Neural progenitor cell (in vitro differentiated cells): ENCODE data around the gene SLC16A12. TPM values are rescaled to one million over a fixed set of nuclear protein-coding genes. Genes with fewer than 3 reads are reported as not detected.

Experiments
- DNase-seq: peaks from one replicate; pipeline ENCODE4 v3.0.0-alpha.2; 2016; ENCODE audit warnings: low spot score
- H2AFZ ChIP-seq: fragments of 200-600 bp; sonication (generic); replicated peaks from 2 replicates; pipeline ENCODE4 v1.6.1; 2016; ENCODE audit warnings: antibody characterized with exemption
- H3F3A ChIP-seq: fragments of 200-600 bp; sonication (generic); 2 replicates; pipeline ENCODE4 v1.6.1; 2016; ENCODE audit warnings: antibody characterized with exemption, low read depth
- H3K27ac ChIP-seq: fragments of 200-600 bp; sonication (generic); 2 replicates; pipeline ENCODE4 v1.5.1; 2016; ENCODE audit warnings: mild to moderate bottlenecking
- H3K27me3 ChIP-seq: fragments of 200-600 bp; sonication (generic); 2 replicates; pipeline ENCODE4 v1.6.1; 2016; ENCODE audit warnings: mild to moderate bottlenecking, moderate library complexity
- H3K36me3 ChIP-seq: fragments of 200-600 bp; sonication (generic); 2 replicates; pipeline ENCODE4 v1.5.1; 2016
- H3K4me1 ChIP-seq: fragments of 200-600 bp; sonication (generic); 2 replicates; pipeline ENCODE4 v1.6.1; 2016; ENCODE audit warnings: mixed run types
- H3K4me2 ChIP-seq: fragments of 200-600 bp; sonication (generic); 2 replicates; pipeline ENCODE4 v1.6.1; 2016
- H3K4me3 ChIP-seq: fragments of 200-600 bp; sonication (generic); 2 replicates; pipeline ENCODE4 v1.5.1; 2016
- H3K79me2 ChIP-seq: fragments of 200-600 bp; sonication (generic); 2 replicates; pipeline ENCODE4 v1.6.1; 2016; ENCODE audit warnings: low read depth
- H3K9ac ChIP-seq: fragments of 200-600 bp; sonication (generic); 2 replicates; pipeline ENCODE4 v1.6.1; 2016
- H3K9me3 ChIP-seq: fragments of 200-600 bp; sonication (generic); 2 replicates; pipeline ENCODE4 v1.5.1; 2016; ENCODE audit warnings: low read depth
- H4K20me1 ChIP-seq: fragments of 200-600 bp; sonication (generic); 2 replicates; pipeline ENCODE4 v1.6.1; 2016; ENCODE audit warnings: low read depth
- H3K27ac Mint-ChIP-seq: 3 replicates; pipeline ENCODE4 v1.8.0; 2021; ENCODE audit warnings: mixed read lengths
- H3K27me3 Mint-ChIP-seq: 2 replicates; pipeline ENCODE4 v1.8.0; 2022; ENCODE audit warnings: low read depth, mild to moderate bottlenecking, inconsistent platforms, moderate library complexity, mixed read lengths; ENCODE audit not compliant: insufficient read depth
- H3K36me3 Mint-ChIP-seq: 3 replicates; pipeline ENCODE4 v1.8.0; 2021; ENCODE audit warnings: mixed read lengths
- H3K4me1 Mint-ChIP-seq: 3 replicates; pipeline ENCODE4 v1.8.0; 2021; ENCODE audit warnings: mixed read lengths
- H3K4me3 Mint-ChIP-seq: 3 replicates; pipeline ENCODE4 v1.8.0; 2021; ENCODE audit warnings: mild to moderate bottlenecking, moderate library complexity, mixed read lengths
- H3K9me3 Mint-ChIP-seq: 3 replicates; pipeline ENCODE4 v1.8.0; 2020; ENCODE audit warnings: mixed read lengths
- EZH2 ChIP-seq: fragments of 200-600 bp; sonication (generic); IDR thresholded peaks from 2 replicates; pipeline ENCODE4 v1.6.1; 2017; ENCODE audit warnings: antibody characterized with exemption, mild to moderate bottlenecking, moderate library complexity
- EZH2phosphoT487 ChIP-seq: fragments of 200-600 bp; sonication (generic); IDR thresholded peaks from 2 replicates; pipeline ENCODE4 v1.6.1; 2017; ENCODE audit warnings: antibody characterized with exemption
- total RNA-seq: library from RNA; depleted of rRNA; stranded (reverse); fragments of >200 nt; gene quantifications from 2 replicates; pipeline ENCODE4 v1.2.3, GENCODE V29; 2015; ENCODE audit warnings: low replicate concordance
- TF ChIP-seq, protein P1 (sequence below): fragments of 200-600 bp; sonication (generic); IDR thresholded peaks from 2 replicates; pipeline ENCODE4 v1.5.1; 2017; ENCODE audit warnings: antibody characterized with exemption, mild to moderate bottlenecking

SLC16A12 gene
- total RNA-seq, 1 donor from 2014 or later, result not detected

DNA sequence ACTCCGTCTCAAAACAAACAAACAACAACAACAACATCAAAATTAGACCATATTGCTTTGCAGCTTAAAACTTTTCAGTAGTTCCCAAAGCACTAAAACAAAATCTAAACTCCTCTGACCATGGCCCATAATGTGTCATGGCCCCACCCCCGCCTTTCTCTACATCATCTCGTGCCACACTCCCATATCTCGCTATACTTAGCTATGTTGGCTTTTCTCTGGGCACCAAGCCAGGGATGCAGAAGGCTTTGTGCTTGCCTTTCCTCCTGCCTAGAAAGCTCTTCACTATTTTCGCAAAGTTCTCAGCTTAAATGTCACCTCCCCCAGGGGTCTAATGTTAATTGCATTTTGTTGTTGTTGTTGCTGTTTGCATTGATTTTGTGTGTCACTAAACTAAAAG is 15.1 kb upstream of the SLC16A12 start:
- no peak overlapping the region for H2AFZ ChIP-seq
- no peak overlapping the region for H3K4me3 Mint-ChIP-seq
- TF ChIP-seq, protein P1, sequence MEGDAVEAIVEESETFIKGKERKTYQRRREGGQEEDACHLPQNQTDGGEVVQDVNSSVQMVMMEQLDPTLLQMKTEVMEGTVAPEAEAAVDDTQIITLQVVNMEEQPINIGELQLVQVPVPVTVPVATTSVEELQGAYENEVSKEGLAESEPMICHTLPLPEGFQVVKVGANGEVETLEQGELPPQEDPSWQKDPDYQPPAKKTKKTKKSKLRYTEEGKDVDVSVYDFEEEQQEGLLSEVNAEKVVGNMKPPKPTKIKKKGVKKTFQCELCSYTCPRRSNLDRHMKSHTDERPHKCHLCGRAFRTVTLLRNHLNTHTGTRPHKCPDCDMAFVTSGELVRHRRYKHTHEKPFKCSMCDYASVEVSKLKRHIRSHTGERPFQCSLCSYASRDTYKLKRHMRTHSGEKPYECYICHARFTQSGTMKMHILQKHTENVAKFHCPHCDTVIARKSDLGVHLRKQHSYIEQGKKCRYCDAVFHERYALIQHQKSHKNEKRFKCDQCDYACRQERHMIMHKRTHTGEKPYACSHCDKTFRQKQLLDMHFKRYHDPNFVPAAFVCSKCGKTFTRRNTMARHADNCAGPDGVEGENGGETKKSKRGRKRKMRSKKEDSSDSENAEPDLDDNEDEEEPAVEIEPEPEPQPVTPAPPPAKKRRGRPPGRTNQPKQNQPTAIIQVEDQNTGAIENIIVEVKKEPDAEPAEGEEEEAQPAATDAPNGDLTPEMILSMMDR, result no peak
- TF ChIP-seq EZH2 (no peak), EZH2phosphoT487 (no peak)
- H3K9ac ChIP-seq, result no peak overlapping the region
- H3K27me3 ChIP-seq, result no peaks in the 10 kb centered on the region
- H3K4me3 ChIP-seq, result no peak overlapping the region
- H4K20me1 ChIP-seq, result no peaks in the 10 kb centered on the region
- no peaks in the 10 kb centered on the region for H3K4me1 ChIP-seq
- no peak overlapping the region for H3K27ac ChIP-seq
- H3K36me3 ChIP-seq, result no peaks in the 10 kb centered on the region
- H3K27me3 Mint-ChIP-seq, result peaks cover 4% of the 10 kb centered on the region
- no peak overlapping the region for H3K4me2 ChIP-seq
- no peak overlapping the region for H3K27ac Mint-ChIP-seq
- H3K36me3 Mint-ChIP-seq, result no peaks in the 10 kb centered on the region
- no peaks in the 10 kb centered on the region for H3K79me2 ChIP-seq
- no peaks in the 10 kb centered on the region for H3K4me1 Mint-ChIP-seq
- H3F3A ChIP-seq, result no peaks in the 10 kb centered on the region
- no peaks in the 10 kb centered on the region for H3K9me3 ChIP-seq
- peaks cover 2% of the 10 kb centered on the region for H3K9me3 Mint-ChIP-seq
- no peak for DNase-seq

DNA sequence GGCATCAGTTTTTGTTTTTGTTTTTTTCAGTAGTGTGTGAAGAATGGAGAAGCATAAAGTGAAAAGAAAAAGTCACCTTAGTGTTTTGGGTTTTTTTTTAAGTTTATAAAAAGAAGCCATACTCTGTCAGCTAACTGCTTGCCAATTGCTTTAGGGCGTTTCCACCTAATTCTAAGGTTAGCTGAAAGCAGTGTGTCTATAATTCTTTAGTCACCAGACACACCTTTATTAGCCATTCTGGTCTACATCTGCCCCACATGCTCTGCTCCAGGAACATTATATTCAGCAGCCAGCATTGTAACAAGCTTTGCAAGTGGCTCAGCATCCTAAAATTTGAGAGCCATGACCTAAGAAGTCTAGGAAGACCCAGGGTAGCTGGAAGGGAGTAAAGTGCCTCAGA is 14.1 kb upstream of the SLC16A12 start:
- Histone ChIP-seq H3K36me3 (no peaks in the 10 kb centered on the region), H3K27ac (no peak overlapping the region), H3K4me3 (no peak overlapping the region), H3F3A (no peaks in the 10 kb centered on the region), H4K20me1 (no peaks in the 10 kb centered on the region), H2AFZ (no peak overlapping the region), H3K4me2 (no peak overlapping the region), H3K79me2 (no peaks in the 10 kb centered on the region), H3K27me3 (no peaks in the 10 kb centered on the region), H3K9ac (no peak overlapping the region), H3K9me3 (no peaks in the 10 kb centered on the region), H3K4me1 (no peaks in the 10 kb centered on the region)
- H3K36me3 Mint-ChIP-seq, result no peaks in the 10 kb centered on the region
- DNase-seq, result no peak
- no peaks in the 10 kb centered on the region for H3K4me1 Mint-ChIP-seq
- peaks cover 2% of the 10 kb centered on the region for H3K9me3 Mint-ChIP-seq
- H3K27ac Mint-ChIP-seq, result no peak overlapping the region
- no peak for TF ChIP-seq EZH2phosphoT487
- no peak for TF ChIP-seq EZH2
- TF ChIP-seq, protein P1, result no peak
- H3K4me3 Mint-ChIP-seq, result no peak overlapping the region
- H3K27me3 Mint-ChIP-seq, result peaks cover 4% of the 10 kb centered on the region

DNA sequence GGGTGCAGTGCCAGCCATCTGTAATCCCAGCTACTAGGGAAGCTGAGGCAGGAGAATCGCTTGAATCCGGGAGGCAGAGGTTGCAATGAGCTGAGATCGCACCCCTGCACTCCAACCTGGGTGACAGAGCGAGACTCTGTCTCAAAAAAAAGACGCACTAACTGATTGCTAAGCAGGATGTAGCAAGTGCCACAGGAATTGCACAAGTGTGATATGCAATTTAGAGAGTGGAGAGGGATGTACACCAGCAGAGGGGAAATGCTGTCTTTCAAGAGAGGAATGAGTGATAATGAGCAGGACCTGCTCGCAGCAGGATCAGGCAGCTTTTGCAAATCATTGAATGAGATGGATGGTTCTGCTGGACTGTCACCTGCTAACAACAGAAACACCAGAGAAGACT is 13.3 kb upstream of the SLC16A12 start:
- Histone ChIP-seq H3K36me3 (no peaks in the 10 kb centered on the region), H3K79me2 (no peaks in the 10 kb centered on the region), H3K4me1 (no peaks in the 10 kb centered on the region), H2AFZ (no peak overlapping the region), H3K4me3 (no peak overlapping the region), H3K4me2 (no peak overlapping the region), H3K27ac (no peak overlapping the region), H3K27me3 (no peaks in the 10 kb centered on the region), H3K9me3 (no peaks in the 10 kb centered on the region), H3K9ac (no peak overlapping the region), H4K20me1 (no peaks in the 10 kb centered on the region), H3F3A (no peaks in the 10 kb centered on the region)
- H3K27ac Mint-ChIP-seq, result no peak overlapping the region
- no peaks in the 10 kb centered on the region for H3K4me1 Mint-ChIP-seq
- no peak overlapping the region for H3K4me3 Mint-ChIP-seq
- DNase-seq, result no peak
- H3K27me3 Mint-ChIP-seq, result peaks cover 4% of the 10 kb centered on the region
- TF ChIP-seq, protein P1, result no peak
- TF ChIP-seq EZH2 (no peak), EZH2phosphoT487 (no peak)
- no peaks in the 10 kb centered on the region for H3K36me3 Mint-ChIP-seq
- peaks cover 2% of the 10 kb centered on the region for H3K9me3 Mint-ChIP-seq
